GM15510 (cell line): ENCODE data around the gene BHLHE40.

ENCODE experiments used
- POLR2A ChIP-seq: IDR thresholded peaks from 3 replicates; pipeline ENCODE4 v1.6.1; 2011; ENCODE audit warnings: borderline replicate concordance; ENCODE audit not compliant: insufficient read length; ENCODE audit errors: extremely low read depth

BHLHE40 gene

DNA sequence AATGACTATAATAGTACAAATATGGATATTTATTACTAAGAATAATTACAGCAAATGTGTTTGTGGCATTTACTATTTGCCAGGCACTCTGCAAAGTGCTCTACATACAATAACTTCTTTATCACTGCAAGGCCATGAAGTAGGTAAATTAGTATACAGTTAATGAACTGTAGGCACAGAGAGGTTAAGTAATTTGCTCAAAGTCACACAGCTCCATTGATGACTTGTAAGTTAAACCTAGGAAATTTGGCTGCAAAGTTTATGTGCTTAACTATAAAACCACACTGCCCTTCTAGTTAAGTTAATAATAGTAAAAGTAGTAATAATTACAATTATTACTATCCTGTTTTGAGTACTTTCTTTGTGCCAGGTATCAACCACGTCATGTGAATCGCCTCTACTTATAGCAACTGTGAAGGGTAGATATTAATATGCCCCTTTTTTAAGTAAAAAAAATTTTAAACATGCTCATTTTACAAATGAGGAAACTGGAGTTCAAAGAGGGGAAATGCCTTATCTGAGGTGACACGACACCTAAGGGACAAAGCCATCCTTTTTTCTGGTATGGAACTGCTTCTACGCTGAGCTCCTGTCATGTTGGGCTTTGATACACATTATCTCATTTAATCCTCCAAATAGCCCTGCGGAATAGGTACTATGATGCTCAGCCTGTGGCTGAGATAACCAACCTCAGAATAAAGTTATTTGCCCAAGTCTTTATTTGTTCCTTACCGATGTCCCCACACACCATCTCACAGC is 8.5 kb downstream of the BHLHE40 start:
- TF ChIP-seq POLR2A, result no peak

- no peak for TF ChIP-seq POLR2A
Observed at GRCh38 chr3:4988983-4989834, 10.0 kb downstream of the BHLHE40 start.

DNA sequence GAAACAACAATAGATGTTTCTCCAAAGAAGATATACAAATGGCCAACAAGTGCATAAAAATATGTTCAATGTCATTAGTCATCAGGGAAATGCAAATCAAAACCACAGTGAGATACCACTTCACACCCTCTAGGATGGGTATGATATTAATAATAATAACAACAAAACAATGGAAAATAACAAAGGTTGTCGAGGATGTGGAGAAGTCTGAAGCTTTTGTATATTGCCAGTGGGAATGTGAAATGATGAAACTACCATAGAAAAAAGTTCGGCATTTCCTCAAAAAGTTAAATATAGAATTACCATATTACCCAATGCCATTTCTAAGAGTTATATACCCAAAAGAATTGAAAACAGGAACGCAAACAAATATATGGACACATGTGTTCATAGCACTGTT is 10.8 kb downstream of the BHLHE40 start:
- TF ChIP-seq POLR2A, result no peak

DNA sequence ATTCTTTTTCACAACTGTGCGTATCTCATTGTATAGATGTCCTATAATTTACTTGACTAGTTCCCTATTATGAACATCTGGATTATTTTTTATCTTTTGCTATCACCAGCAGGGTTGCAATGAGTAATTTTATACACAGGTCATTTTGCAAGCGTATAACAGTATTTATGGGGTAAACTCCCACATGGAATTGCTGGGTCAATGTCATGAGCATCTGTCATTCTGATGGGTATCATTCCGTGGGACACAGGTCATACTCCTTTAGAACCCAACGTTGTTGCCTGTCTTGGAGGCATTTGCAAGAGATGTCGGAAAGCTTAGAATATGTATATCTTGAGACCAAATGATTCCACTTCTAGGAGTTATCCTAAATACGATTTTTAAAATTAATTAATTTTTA is 12.9 kb downstream of the BHLHE40 start:
- TF ChIP-seq POLR2A, result no peak

DNA sequence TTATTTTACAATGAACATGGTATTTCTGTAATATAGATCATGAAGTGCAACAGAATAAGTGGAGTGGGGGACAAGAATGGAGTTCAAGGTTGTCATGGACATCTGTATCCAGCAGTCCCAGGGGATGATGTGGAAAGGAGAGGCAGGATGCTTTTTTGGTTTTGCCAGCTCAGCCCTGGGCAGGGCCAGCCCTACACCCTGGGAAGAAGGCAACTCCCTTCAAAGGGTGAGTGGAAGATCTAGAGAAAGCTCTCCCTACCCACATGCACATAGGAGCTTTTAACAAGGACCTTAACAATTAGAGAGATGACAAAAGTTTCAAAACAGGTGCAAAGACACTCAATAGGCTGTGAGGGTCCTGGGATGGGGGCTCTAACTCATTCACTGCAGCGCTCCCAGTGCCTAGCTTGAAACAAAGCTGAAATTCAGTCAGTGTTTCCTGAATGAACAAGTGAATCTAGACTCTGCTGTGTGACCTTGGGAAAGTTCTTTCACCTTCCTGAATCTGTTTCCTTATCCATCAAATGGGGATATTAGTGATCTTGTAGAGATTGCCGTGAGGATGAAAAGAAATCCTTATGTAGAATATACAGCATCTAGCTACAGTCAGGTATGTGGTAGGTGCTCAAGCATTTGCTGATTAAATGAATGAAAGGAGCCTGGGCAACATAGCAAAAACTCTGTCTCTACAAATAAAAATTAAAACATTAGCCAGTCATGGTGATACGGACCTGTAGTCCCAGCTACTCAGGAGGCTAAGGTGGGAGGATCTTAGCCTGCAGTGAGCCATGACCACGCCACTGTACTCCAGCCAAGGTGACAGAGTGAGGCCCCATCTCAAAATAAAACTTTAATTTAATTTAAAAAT is 14.3 kb downstream of the BHLHE40 start:
- TF ChIP-seq POLR2A, result no peak

GRCh38 chr3:4994144-4994730 is 15.0 kb downstream of the BHLHE40 start:
- no peak for TF ChIP-seq POLR2A

DNA sequence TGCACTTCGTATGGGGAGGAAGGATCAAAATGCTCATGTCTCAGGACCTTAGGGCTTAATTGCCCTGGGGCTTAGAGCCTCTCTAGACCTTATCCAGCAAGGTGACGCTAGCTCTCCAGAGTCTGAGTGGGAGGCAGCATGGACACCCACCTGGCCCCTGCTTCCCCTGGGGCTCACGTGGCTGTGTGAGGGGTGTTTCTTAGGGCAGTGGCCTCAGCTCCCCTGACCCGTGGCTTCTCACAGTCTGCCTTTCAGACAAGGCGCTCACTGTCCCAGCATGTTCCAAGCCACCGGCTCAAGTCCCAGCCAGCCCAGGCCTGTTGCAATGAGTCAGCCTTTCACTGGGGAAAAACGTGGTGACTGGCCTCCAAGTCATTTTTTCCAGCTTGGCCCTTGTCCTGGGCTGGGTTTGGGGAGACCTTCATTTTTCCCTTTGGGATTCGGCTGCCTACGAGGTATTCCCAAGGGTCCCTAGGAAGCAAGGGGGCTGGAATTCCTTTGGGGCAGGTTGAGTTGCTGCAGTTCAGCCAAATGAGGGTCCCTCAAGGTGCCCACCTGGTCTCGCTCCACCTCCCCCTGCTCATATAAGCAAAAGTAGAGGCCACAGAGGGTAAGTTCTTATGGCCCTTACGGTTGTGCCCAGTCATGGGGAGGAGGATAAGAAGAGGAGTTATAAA is 15.7 kb downstream of the BHLHE40 start:
- no peak for TF ChIP-seq POLR2A

DNA sequence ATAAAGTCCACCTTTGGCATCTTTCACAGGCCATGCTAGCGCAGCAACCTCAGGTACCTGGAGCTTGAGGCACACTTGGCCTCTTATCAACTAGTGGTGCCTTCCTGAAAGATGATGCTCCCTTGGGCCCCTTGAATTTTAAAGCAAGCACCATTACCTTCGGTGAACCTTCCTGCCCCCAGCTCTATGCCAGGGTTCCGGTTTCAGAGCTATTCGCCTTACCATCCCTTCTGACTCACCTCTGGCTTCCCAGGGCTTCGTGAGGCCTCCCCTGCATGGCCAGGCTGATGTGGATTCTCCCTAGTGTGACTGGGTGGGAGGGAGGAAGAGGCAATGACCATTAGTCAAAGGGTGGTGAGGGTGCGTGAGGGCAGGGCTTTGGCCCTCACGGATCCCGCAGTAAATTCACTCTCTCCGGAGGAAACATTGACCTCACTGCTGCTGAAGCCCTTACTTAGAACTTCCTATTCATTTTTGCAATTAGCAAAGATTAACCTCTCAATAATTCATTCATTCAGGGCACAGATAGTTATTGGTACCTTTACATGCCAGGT is 16.3 kb downstream of the BHLHE40 start:
- TF ChIP-seq POLR2A, result no peak

GRCh38 chr3:4996223-4996765 is 17.1 kb downstream of the BHLHE40 start:
- TF ChIP-seq POLR2A, result no peak

DNA sequence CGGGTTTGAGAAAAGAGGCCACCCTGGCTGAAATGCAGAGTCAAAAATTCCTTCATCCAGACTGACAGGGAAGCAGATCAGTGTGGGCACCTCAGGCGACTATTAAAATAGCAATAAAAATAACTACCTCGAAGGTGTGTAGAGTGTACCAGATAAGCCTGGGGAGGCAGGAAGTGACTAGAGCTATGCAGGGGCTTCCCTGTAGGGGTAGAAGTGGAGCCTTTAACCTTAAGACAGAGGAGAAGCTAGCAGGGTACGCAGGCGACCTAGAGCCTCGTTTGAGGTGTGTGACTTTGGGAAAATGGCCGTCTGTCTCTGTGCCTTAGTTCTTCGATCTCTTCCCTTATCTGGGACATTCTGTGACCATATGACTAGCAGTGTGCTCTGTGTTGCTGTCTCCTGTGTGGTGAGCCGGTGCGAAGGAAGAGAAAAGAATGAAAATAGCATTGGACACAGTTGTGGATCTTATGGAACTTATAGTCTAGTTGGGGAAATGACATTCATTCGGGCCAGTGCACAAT is 17.6 kb downstream of the BHLHE40 start:
- no peak for TF ChIP-seq POLR2A

- TF ChIP-seq POLR2A, result no peak
Observed at GRCh38 chr3:4997946-4998345, 18.7 kb downstream of the BHLHE40 start.

DNA sequence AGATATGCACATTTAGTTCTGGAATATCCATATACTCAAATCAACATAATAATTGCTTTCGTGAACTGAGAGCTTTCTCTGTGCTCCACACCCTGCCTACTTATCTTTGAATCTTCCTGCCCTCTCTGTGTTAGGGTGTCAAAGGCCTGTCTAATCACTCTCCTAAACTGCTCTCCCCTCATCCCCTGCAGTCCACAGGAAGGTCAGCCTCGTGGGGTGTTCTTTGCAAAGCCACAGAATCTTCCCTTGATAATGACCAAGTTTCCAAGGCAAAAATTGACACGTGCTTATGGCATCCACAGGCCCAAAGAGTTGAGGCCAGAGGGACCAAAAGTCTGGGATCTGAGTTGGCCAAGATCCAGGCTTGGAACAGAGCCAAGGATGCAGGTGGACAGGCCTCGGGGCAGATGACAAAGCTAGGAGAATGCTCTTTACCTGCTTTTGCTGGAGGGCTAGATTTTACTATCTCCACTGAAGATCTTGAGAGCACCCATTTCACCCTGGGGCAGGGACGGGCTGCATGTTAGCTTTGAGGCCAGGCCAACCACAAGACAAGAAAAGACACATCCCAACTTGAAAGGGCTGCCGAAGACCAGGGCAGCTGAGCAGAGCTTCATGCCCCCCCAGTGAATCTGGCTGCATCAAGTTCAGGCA is 20.4 kb downstream of the BHLHE40 start:
- TF ChIP-seq POLR2A, result no peak

DNA sequence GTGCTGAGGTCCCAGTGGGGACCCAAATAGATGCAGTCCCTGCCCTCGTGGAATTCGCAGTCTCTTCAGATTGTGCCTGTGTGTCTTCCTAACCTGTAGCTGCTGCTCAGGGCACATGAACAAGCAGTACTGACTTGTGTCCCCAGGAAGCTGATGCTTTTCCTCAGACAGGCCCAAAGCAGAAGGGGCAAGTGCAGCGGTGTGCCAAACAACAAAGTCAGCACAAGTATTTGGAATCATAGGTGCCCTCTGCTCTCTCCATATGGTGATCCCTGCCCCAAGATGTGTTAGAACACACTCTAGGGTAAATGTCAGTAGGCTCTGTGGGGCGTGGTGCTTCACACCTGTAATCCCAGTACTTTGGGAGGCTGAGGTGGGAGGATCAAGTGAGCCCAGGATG is 21.9 kb downstream of the BHLHE40 start:
- TF ChIP-seq POLR2A, result no peak

GRCh38 chr3:5001805-5002173 is 22.6 kb downstream of the BHLHE40 start:
- TF ChIP-seq POLR2A, result no peak
